K562 (cell line): ENCODE data around the gene ZC3H7B. TPM values are rescaled to one million over a fixed set of nuclear protein-coding genes. Genes with fewer than 3 reads are reported as not detected.

Source experiments
- BMI1 ChIP-seq: fragments of 150-350 bp; IDR thresholded peaks from 2 replicates; pipeline ENCODE4 v1.6.1; 2014; ENCODE audit warnings: low read length
- DIDO1 ChIP-seq: fragments of 450-650 bp; IDR thresholded peaks from 2 replicates; pipeline ENCODE4 v1.6.1; 2016; ENCODE audit warnings: low read depth, missing biosample characterization, missing genetic modification characterization
- FOSL1 ChIP-seq: fragments of 200-800 bp; sonication (Bioruptor generic); conservative IDR thresholded peaks from 2 replicates; pipeline ENCODE4 v1.6.1; 2016; ENCODE audit warnings: missing genetic modification characterization, missing compliant biosample characterization
- KDM5B ChIP-seq: fragments of 200-600 bp; sonication (generic); IDR thresholded peaks from 2 replicates; pipeline ENCODE4 v1.6.1; 2012; ENCODE audit warnings: low read depth, mild to moderate bottlenecking, moderate library complexity, low read length, control low read depth, inconsistent platforms; ENCODE audit not compliant: insufficient replicate concordance
- MEF2A ChIP-seq: IDR thresholded peaks from 2 replicates; pipeline ENCODE4 v1.6.1; 2011; ENCODE audit warnings: low read depth, mild to moderate bottlenecking, low read length, moderate library complexity; ENCODE audit not compliant: control insufficient read depth
- MTA3 ChIP-seq: fragments of 450-650 bp; formaldehyde crosslinking; IDR thresholded peaks from 2 replicates; pipeline ENCODE4 v1.6.1; 2017; ENCODE audit warnings: mild to moderate bottlenecking, borderline replicate concordance
- NFRKB ChIP-seq: fragments of 450-650 bp; IDR thresholded peaks from 2 replicates; pipeline ENCODE4 v1.6.1; 2016; ENCODE audit warnings: low read depth
- POLR2B ChIP-seq: fragments of 450-650 bp; IDR thresholded peaks from 2 replicates; pipeline ENCODE4 v1.6.1; 2018; ENCODE audit warnings: low read depth; ENCODE audit not compliant: partially characterized antibody
- RBFOX2 ChIP-seq: fragments of 200-400 bp; formaldehyde crosslinking; IDR thresholded peaks from 2 replicates; pipeline ENCODE4 v1.6.1; 2017; ENCODE audit warnings: low read depth, mild to moderate bottlenecking, low read length, moderate library complexity
- SETDB1 ChIP-seq: IDR thresholded peaks from one replicate; pipeline ENCODE4 v1.6.1; 2012; ENCODE audit warnings: low read length, control low read depth, inconsistent platforms
- SNRNP70 ChIP-seq: fragments of 200-400 bp; formaldehyde crosslinking; optimal IDR thresholded peaks from 2 replicates; pipeline ENCODE3; 2017; ENCODE audit warnings: low read depth, low read length
- SOX6 ChIP-seq: fragments of 450-650 bp; IDR thresholded peaks from 2 replicates; pipeline ENCODE4 v1.6.1; 2014; ENCODE audit warnings: mild to moderate bottlenecking
- STAT5A ChIP-seq: IDR thresholded peaks from 2 replicates; pipeline ENCODE4 v1.6.1; 2012; ENCODE audit warnings: low read length, inconsistent platforms, borderline replicate concordance
- SUPT5H ChIP-seq: fragments of 450-650 bp; IDR thresholded peaks from 2 replicates; pipeline ENCODE4 v1.6.1; 2016
- THRAP3 ChIP-seq: fragments of 450-650 bp; IDR thresholded peaks from 2 replicates; pipeline ENCODE4 v1.6.1; 2016; ENCODE audit warnings: mild to moderate bottlenecking, inconsistent platforms, borderline replicate concordance
- ZBTB7A ChIP-seq: IDR thresholded peaks from 2 replicates; pipeline ENCODE4 v1.6.1; 2011; ENCODE audit warnings: low read depth, mild to moderate bottlenecking, low read length, moderate library complexity, borderline replicate concordance; ENCODE audit not compliant: control insufficient read depth
- ZNF12 ChIP-seq: sonication (generic); formaldehyde crosslinking; IDR thresholded peaks from 2 replicates; pipeline ENCODE4 v1.4.0; 2020; ENCODE audit warnings: mild to moderate bottlenecking, missing genetic modification reagents
- ZNF785 ChIP-seq: fragments of 250-450 bp; sonication (Bioruptor Pico); IDR thresholded peaks from 2 replicates; pipeline ENCODE4 v1.4.0; 2020; ENCODE audit warnings: mild to moderate bottlenecking
- polyA plus RNA-seq, 8 experiments: library from polyadenylated mRNA; depleted of rRNA in 4 of 8; stranded (reverse) in 5 of 8; unstranded in 3 of 8; fragments of >200 nt; fragmentation: Nextera tagmentation in 2 of 8; fragmentation: Illumina TruSeq in 1 of 8; extraction: Ambion mirVana in 2 of 8; extraction: Trizol in 1 of 8; gene quantifications; 2 replicates each; pipeline versions ENCODE4 v1.2.1 to v1.2.3, GENCODE V29; 2011 to 2014; ENCODE audit warnings: inconsistent platforms in 1 of 8, missing spikeins in 1 of 8
- total RNA-seq, 7 experiments: library from RNA; depleted of rRNA in 6 of 7; stranded (reverse); fragments of >200 nt in 6 of 7; fragmentation: Illumina TruSeq in 2 of 7; extraction: Trizol in 2 of 7; gene quantifications; 2 replicates each; pipeline versions ENCODE4 v1.2.1 to v1.2.3, GENCODE V29; 2011 to 2021; ENCODE audit warnings: low replicate concordance in 1 of 7
- TF ChIP-seq, protein P1 (sequence below), 2 experiments: fragments of 150-350 bp in 1 of 2; IDR thresholded peaks; 2 replicates each; pipeline ENCODE4 v1.6.1; 2012 to 2016; ENCODE audit warnings: low read depth in 2 of 2, low read length in 2 of 2, mild to moderate bottlenecking in 1 of 2, moderate library complexity in 1 of 2
- TF ChIP-seq, protein P2 (sequence below): fragments of 200-800 bp; sonication (Bioruptor generic); IDR thresholded peaks from 2 replicates; pipeline ENCODE4 v1.6.1; 2017; ENCODE audit warnings: missing genetic modification characterization, missing compliant biosample characterization
- TF ChIP-seq, protein P3 (sequence below), 2 experiments: fragments of 450-650 bp in 1 of 2; sonication (generic) in 1 of 2; formaldehyde crosslinking in 1 of 2; IDR thresholded peaks in 1 of 2; conservative IDR thresholded peaks in 1 of 2; 2 replicates each; pipeline versions ENCODE4 v1.6.1 to v1.8.1; 2016 to 2023; ENCODE audit warnings: mild to moderate bottlenecking in 2 of 2, moderate library complexity in 2 of 2, inconsistent platforms in 1 of 2, missing genetic modification reagents in 1 of 2
- TF ChIP-seq, protein P4 (sequence below): sonication (generic); formaldehyde crosslinking; IDR thresholded peaks from 2 replicates; pipeline ENCODE4 v1.8.0; 2022; ENCODE audit warnings: missing genetic modification reagents, mild to moderate bottlenecking, borderline replicate concordance

The ZC3H7B gene
- total and polyA plus RNA-seq, 9 of the 15 experiments (the other 6 are each of a cell fraction or from before 2014, with no cell fraction given), result 0.07 to 49.8 (median 26.8) TPM

DNA sequence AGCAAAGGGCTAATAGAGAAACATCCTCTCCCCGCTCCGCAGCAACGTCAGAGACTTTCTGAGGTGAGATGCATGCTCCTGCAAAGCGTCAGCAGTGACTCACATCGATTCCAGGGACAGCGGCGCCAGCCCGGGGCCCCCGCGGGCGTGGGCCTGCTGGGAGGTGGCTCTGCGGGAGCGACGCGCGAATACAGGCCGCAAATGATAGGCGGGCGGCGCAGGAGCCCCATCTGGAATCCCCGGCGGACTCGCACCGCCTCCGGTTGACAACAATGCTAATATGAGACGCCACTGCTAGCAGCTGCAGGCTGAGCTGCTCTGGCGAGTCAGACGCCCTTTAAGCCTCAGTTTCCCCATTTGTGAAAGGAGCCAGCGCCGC is 15.9 kb upstream of the ZC3H7B start (continued):
- TF ChIP-seq, protein P1, sequence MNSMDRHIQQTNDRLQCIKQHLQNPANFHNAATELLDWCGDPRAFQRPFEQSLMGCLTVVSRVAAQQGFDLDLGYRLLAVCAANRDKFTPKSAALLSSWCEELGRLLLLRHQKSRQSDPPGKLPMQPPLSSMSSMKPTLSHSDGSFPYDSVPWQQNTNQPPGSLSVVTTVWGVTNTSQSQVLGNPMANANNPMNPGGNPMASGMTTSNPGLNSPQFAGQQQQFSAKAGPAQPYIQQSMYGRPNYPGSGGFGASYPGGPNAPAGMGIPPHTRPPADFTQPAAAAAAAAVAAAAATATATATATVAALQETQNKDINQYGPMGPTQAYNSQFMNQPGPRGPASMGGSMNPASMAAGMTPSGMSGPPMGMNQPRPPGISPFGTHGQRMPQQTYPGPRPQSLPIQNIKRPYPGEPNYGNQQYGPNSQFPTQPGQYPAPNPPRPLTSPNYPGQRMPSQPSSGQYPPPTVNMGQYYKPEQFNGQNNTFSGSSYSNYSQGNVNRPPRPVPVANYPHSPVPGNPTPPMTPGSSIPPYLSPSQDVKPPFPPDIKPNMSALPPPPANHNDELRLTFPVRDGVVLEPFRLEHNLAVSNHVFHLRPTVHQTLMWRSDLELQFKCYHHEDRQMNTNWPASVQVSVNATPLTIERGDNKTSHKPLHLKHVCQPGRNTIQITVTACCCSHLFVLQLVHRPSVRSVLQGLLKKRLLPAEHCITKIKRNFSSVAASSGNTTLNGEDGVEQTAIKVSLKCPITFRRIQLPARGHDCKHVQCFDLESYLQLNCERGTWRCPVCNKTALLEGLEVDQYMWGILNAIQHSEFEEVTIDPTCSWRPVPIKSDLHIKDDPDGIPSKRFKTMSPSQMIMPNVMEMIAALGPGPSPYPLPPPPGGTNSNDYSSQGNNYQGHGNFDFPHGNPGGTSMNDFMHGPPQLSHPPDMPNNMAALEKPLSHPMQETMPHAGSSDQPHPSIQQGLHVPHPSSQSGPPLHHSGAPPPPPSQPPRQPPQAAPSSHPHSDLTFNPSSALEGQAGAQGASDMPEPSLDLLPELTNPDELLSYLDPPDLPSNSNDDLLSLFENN (IDR thresholded peaks at IDR 0.05; ENCODE audit: low read depth in 2 of 2, low read length in 2 of 2), result no peak
- TF ChIP-seq ZNF785 (CRISPR knock-in tag) (no peak), SOX6 (no peak), BMI1 (no peak), DIDO1 (tag) (no peak), POLR2B (no peak), ZNF12 (CRISPR knock-in tag) (no peak), NFRKB (no peak), MEF2A (no peak), FOSL1 (tag) (peak; percentile 89), SNRNP70 (no peak), STAT5A (no peak), SETDB1 (no peak), KDM5B (peak; percentile 31), THRAP3 (no peak), RBFOX2 (no peak), MTA3 (0 out of 2 replicates have a peak, but pooled peaks have one; percentile 53), ZBTB7A (peak; percentile 42; the same call in 1 of the 2 replicates), SUPT5H (peak; percentile 62; the same call in 1 of the 2 replicates)
- TF ChIP-seq, protein P2, sequence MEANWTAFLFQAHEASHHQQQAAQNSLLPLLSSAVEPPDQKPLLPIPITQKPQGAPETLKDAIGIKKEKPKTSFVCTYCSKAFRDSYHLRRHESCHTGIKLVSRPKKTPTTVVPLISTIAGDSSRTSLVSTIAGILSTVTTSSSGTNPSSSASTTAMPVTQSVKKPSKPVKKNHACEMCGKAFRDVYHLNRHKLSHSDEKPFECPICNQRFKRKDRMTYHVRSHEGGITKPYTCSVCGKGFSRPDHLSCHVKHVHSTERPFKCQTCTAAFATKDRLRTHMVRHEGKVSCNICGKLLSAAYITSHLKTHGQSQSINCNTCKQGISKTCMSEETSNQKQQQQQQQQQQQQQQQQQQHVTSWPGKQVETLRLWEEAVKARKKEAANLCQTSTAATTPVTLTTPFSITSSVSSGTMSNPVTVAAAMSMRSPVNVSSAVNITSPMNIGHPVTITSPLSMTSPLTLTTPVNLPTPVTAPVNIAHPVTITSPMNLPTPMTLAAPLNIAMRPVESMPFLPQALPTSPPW (CRISPR knock-in tag), result no peak
- TF ChIP-seq, protein P3, sequence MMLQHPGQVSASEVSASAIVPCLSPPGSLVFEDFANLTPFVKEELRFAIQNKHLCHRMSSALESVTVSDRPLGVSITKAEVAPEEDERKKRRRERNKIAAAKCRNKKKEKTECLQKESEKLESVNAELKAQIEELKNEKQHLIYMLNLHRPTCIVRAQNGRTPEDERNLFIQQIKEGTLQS (IDR thresholded peaks at IDR 0.05), result peak; percentile 76
- TF ChIP-seq, protein P3 (CRISPR knock-in tag; conservative IDR thresholded peaks at IDR 0.05), result no peak; the same call in 1 of the 2 replicates
- TF ChIP-seq, protein P4, sequence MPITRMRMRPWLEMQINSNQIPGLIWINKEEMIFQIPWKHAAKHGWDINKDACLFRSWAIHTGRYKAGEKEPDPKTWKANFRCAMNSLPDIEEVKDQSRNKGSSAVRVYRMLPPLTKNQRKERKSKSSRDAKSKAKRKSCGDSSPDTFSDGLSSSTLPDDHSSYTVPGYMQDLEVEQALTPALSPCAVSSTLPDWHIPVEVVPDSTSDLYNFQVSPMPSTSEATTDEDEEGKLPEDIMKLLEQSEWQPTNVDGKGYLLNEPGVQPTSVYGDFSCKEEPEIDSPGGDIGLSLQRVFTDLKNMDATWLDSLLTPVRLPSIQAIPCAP (CRISPR knock-in tag), result no peak
